RWPE2 (cell line): ENCODE measurements around the gene PSMB7.

Experiments
- ATAC-seq: fragments of 200-7000 bp; cut with Tn5 transposase; 3 replicates; pipeline ENCODE4 v1.9.1; 2021; ENCODE audit warnings: low read depth
- DNase-seq: peaks from one replicate; pipeline ENCODE4 v3.0.0-alpha.2; 2020; ENCODE audit warnings: low spot score
- H3K27ac ChIP-seq: fragments of 450-650 bp; 2 replicates; pipeline ENCODE4 v1.5.1; 2017; ENCODE audit warnings: mild to moderate bottlenecking; ENCODE audit not compliant: poor library complexity, severe bottlenecking
- H3K27me3 ChIP-seq: fragments of 250-450 bp; sonication (Bioruptor Pico); 2 replicates; pipeline ENCODE4 v1.5.1; 2021; ENCODE audit warnings: mild to moderate bottlenecking, moderate library complexity; ENCODE audit not compliant: insufficient read depth, poor library complexity, severe bottlenecking
- H3K36me3 ChIP-seq: fragments of 250-450 bp; sonication (Bioruptor Pico); 2 replicates; pipeline ENCODE4 v1.5.1; 2020; ENCODE audit warnings: low read depth, mild to moderate bottlenecking, moderate library complexity
- H3K4me1 ChIP-seq: fragments of 250-450 bp; sonication (Bioruptor Pico); 2 replicates; pipeline ENCODE4 v1.5.1; 2021; ENCODE audit warnings: mild to moderate bottlenecking, moderate library complexity; ENCODE audit not compliant: insufficient read depth, poor library complexity, severe bottlenecking
- H3K4me3 ChIP-seq: fragments of 250-450 bp; sonication (Bioruptor Pico); 2 replicates; pipeline ENCODE4 v1.5.1; 2021; ENCODE audit warnings: mild to moderate bottlenecking, moderate library complexity; ENCODE audit not compliant: severe bottlenecking
- H3K9me3 ChIP-seq: fragments of 250-450 bp; sonication (Bioruptor Pico); 2 replicates; pipeline ENCODE4 v1.5.1; 2021; ENCODE audit warnings: mild to moderate bottlenecking, moderate library complexity; ENCODE audit not compliant: severe bottlenecking
- TF ChIP-seq, protein P1 (sequence below): fragments of 450-650 bp; IDR thresholded peaks from one replicate; pipeline ENCODE4 v1.5.1; 2017; ENCODE audit warnings: mild to moderate bottlenecking, moderate library complexity; ENCODE audit not compliant: poor library complexity, severe bottlenecking

Gene PSMB7

DNA sequence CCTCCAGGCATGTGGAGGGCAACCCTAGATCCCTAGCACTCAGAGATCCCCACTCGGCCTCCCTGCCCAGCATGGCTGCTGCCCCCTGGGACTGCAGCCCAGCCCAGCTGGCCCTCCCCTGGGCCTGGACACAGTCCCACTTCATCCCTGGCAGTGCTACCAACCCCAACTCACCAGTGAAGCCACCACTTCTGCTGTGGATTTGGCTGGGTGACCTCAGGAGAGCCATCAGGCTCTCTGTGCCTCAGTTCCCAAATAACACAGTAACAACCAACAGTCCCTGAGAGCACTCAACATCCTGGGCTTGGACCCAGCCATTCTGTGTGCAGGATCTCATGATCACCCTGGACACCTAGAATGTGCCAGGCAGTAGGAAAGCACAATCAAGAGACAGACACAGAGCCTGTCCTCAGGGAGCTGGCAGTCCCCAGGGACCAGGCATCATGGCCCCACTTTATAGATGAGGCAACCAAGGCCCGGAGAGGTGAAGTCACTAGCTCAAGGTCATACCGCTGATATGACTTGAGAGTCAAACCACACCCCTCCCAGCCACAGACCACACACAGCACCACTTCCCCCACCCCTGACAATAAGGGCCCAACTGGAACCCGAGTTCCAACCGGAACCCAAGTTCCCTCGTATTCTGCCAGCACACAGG, 4.7 kb upstream of the PSMB7 start:
- no peaks in the 10 kb centered on the region for H3K9me3 ChIP-seq
- H3K36me3 ChIP-seq = no peaks in the 10 kb centered on the region
- ATAC-seq = no peak; the same call in 2 of the 3 replicates
- TF ChIP-seq, protein P1, sequence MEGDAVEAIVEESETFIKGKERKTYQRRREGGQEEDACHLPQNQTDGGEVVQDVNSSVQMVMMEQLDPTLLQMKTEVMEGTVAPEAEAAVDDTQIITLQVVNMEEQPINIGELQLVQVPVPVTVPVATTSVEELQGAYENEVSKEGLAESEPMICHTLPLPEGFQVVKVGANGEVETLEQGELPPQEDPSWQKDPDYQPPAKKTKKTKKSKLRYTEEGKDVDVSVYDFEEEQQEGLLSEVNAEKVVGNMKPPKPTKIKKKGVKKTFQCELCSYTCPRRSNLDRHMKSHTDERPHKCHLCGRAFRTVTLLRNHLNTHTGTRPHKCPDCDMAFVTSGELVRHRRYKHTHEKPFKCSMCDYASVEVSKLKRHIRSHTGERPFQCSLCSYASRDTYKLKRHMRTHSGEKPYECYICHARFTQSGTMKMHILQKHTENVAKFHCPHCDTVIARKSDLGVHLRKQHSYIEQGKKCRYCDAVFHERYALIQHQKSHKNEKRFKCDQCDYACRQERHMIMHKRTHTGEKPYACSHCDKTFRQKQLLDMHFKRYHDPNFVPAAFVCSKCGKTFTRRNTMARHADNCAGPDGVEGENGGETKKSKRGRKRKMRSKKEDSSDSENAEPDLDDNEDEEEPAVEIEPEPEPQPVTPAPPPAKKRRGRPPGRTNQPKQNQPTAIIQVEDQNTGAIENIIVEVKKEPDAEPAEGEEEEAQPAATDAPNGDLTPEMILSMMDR = peak; percentile 77
- H3K27ac ChIP-seq = no peak overlapping the region
- no peaks in the 10 kb centered on the region for H3K27me3 ChIP-seq
- H3K4me3 ChIP-seq = no peak overlapping the region
- DNase-seq = no peak
- no peaks in the 10 kb centered on the region for H3K4me1 ChIP-seq

DNA sequence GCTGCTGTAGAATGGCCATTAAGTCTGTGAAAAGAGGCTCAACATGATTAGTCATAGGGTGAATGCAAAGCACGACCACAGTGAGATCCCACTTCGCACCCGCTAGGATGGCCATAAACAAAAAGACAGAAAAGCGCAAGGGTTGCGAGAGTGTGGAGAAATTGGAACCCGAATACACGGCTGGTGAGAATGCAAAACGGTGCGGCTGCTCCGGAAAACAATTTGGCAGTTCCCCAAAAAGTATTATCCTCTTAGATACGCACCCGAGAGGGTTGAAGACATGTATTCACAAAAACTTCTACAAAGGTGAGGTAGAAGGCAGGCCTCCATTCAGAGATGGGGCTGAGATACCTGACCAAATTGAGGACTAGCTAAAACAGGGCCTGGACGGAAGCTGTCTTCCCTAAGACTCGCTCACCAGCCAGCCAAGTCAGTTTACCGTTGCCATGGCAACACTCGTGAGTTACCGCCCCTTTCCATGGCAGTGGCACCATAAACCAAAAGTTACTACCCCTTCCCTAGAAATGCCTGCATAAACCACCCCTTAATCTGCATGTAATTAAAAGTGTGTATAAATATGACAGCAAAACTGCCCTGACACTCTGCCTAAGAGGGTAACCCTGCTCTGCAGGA, 726 bp upstream of the PSMB7 start:
- TF ChIP-seq, protein P1 = no peak
- H3K9me3 ChIP-seq = no peaks in the 10 kb centered on the region
- peaks cover 39% of the 10 kb centered on the region for H3K36me3 ChIP-seq
- ATAC-seq (no peak), DNase-seq (no peak)
- no peak overlapping the region for H3K27ac ChIP-seq
- no peaks in the 10 kb centered on the region for H3K27me3 ChIP-seq
- peaks cover 30% of the 10 kb centered on the region for H3K4me1 ChIP-seq
- peak overlapping the region; percentile 73 for H3K4me3 ChIP-seq

DNA sequence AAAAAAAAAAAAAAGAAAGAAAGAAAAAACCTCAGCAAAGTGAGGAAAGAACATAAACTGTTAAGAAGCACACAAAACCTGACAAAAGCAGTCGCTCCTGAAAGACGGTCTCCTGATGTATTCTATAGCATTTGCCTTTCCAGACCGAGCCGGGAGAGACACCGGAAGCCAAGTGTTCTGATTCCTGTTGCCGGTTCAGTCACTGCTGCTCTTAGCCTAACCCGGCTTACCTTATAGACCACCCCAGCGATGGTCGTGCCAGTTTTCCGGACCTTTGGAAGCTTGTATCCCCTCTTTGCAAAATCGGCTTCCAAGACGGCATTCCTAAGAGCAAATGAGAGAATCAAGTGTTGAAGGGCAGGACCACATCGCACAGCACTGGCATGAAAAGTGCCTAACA, 630 bp downstream of the PSMB7 start:
- H3K27ac ChIP-seq = peak overlapping the region; percentile 94
- no peak for DNase-seq
- no peaks in the 10 kb centered on the region for H3K9me3 ChIP-seq
- peak overlapping the region; percentile 73 for H3K4me3 ChIP-seq
- peaks cover 53% of the 10 kb centered on the region for H3K36me3 ChIP-seq
- H3K4me1 ChIP-seq = peaks cover 44% of the 10 kb centered on the region
- TF ChIP-seq, protein P1 = no peak
- no peaks in the 10 kb centered on the region for H3K27me3 ChIP-seq
- no peak for ATAC-seq

DNA sequence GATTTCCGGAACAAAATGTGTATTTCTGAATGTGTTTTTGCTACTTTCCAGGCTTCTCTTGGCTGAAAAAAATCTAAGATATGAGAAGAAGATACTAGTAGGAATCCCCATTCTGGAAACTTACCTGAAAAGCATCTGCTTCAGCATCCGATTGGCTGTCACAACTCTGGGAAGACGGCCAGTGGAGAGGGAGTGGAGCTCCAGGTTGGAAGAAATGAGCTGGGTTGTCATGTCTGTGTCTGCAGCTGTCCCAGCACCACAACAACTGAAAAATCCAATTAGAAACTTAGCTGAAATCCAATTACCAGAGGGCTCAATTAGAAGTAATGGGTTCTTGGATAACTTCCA, 3.0 kb downstream of the PSMB7 start:
- peak; percentile 47; the same call in 2 of the 3 replicates for ATAC-seq
- Histone ChIP-seq H3K27me3 (no peaks in the 10 kb centered on the region), H3K4me1 (peaks cover 53% of the 10 kb centered on the region), H3K36me3 (peaks cover 77% of the 10 kb centered on the region), H3K27ac (peak overlapping the region; percentile 94), H3K4me3 (no peak overlapping the region), H3K9me3 (no peaks in the 10 kb centered on the region)
- no peak for DNase-seq
- TF ChIP-seq, protein P1 = no peak
